ENCODE measurements around the gene ASB3. TPM values are rescaled to one million over a fixed set of nuclear protein-coding genes. Genes with fewer than 3 reads are reported as not detected.
A peak's percentile ranks its signal among the peaks of the same experiment; 100 is the strongest.
"Not testable (repeated sequence)": the region's sequence is repeated elsewhere in the genome, so short reads cannot be mapped to it uniquely, and the experiment has no call there.

ASB3 gene
- total and polyA plus RNA-seq, 2 experiments from 2014 or later = 34.4 to 36.5 TPM

DNA sequence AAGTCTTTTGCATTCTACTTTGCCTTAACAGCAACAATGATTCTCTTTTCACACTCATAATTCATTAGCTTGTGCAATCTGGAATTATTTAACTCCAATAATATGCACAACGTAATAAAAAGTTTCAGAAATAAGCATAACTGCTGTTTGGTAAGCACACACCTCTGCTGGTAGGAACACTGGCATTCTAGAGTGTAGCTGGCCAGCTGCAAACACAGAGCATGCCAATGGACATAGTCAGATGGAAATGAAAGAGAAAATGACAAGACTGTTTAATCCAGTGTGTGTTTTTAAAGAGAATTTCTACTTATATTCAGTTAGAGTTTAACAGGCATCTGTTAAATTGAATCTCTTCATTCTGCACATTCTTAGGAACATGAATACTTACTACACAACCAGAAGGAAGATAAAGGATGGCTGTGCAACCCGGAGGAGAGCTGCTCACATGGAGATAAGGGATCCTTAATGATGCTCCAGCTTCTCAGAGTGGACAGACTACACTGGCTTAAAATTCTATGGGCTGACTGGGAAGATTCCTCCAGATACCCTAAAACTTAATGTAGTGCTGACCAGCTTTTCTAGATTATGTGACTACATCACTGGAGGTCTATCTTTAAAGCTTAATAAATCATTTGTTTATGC is 113.8 kb downstream of the ASB3 start:
- H3K36me3 ChIP-seq = peaks cover 8% of the 10 kb centered on the region
- no peak overlapping the region for H3K4me3 ChIP-seq
- H3K9me3 ChIP-seq (ENCODE audit: low read depth) = no peaks in the 10 kb centered on the region
- DNase-seq (ENCODE audit: low read depth in 1 of 2, low spot score in 1 of 2) = peak in 1 of 2 donors; percentile 4
- no peaks in the 10 kb centered on the region for H3K27me3 ChIP-seq
- TF ChIP-seq, protein P1, sequence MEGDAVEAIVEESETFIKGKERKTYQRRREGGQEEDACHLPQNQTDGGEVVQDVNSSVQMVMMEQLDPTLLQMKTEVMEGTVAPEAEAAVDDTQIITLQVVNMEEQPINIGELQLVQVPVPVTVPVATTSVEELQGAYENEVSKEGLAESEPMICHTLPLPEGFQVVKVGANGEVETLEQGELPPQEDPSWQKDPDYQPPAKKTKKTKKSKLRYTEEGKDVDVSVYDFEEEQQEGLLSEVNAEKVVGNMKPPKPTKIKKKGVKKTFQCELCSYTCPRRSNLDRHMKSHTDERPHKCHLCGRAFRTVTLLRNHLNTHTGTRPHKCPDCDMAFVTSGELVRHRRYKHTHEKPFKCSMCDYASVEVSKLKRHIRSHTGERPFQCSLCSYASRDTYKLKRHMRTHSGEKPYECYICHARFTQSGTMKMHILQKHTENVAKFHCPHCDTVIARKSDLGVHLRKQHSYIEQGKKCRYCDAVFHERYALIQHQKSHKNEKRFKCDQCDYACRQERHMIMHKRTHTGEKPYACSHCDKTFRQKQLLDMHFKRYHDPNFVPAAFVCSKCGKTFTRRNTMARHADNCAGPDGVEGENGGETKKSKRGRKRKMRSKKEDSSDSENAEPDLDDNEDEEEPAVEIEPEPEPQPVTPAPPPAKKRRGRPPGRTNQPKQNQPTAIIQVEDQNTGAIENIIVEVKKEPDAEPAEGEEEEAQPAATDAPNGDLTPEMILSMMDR (IDR thresholded peaks at IDR 0.05; ENCODE audit: low read depth, low read length) = no peak
- H3K4me1 ChIP-seq (ENCODE audit: low read depth) = no peaks in the 10 kb centered on the region
- no peak overlapping the region for H3K27ac ChIP-seq

DNA sequence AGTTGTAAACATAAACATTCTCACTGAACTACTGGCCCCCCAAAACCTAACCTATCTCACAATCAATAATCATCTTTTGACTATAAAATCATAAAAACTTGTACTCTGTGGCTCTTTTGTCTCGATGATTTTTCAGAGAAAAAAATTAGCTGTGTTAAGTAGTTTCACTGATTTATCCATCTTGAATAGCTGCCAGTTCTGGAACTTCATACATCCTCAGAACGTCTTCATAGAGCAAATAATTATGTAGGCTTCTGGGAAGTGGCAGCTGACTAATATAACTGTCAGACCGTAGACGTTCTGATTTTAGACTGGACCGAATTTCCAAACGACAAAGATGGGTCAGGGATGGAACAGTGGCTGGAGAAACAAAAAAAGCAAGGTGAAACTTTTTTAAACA is 116.4 kb downstream of the ASB3 start:
- H3K9me3 ChIP-seq (ENCODE audit: low read depth) = no peaks in the 10 kb centered on the region
- TF ChIP-seq, protein P1 (IDR thresholded peaks at IDR 0.05; ENCODE audit: low read depth, low read length) = no peak
- H3K27ac ChIP-seq = no peak overlapping the region
- no peaks in the 10 kb centered on the region for H3K4me1 ChIP-seq (ENCODE audit: low read depth)
- H3K27me3 ChIP-seq = no peaks in the 10 kb centered on the region
- H3K4me3 ChIP-seq = no peak overlapping the region
- peak in 1 of 2 donors; percentile 18 for DNase-seq (ENCODE audit: low read depth in 1 of 2, low spot score in 1 of 2)
- peaks cover 3% of the 10 kb centered on the region for H3K36me3 ChIP-seq

DNA sequence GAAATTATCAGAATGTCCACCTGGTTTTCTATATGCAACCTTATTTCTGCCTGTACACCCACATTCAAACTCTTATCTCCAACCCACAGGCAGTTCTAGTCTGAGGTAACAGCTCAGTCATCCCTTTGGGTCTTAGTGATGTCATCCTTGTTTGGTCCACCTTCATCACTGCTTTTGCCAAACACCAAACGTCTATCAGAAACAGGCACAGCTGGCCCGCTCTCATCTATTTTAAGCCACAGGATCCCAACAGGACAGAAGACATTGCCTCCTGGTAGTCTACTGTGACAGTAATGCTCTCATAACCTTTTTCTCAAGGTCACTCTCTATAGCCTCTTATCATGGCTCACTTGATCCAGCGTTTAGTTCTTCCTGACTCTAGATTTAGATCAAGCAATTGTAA is 118.1 kb downstream of the ASB3 start:
- DNase-seq (ENCODE audit: low read depth in 1 of 2, low spot score in 1 of 2) = peak in 1 of 2 donors; percentile 38

DNA sequence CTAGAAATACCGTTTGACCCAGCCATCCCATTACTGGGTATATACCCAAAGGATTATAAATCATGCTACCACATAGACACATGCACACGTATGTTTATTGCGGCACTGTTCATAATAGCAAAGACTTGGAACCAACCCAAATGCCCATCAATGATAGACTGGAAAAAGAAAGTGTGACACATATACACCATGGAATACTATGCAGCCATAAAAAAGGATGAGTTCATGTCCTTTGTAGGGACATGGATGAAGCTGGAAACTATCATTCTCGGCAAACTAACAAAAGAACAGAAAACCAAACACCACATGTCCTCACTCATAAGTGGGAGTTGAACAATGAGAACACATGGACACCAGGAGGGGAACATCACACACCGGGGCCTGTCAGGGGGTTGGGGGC is 119.6 kb downstream of the ASB3 start:
- DNase-seq (ENCODE audit: low read depth in 1 of 2, low spot score in 1 of 2); H3K4me3 ChIP-seq; H3K27me3 ChIP-seq; H3K27ac ChIP-seq; H3K36me3 ChIP-seq; H3K9me3 ChIP-seq (ENCODE audit: low read depth); H3K4me1 ChIP-seq (ENCODE audit: low read depth): not testable (repeated sequence)

More for the DNA sequence above, 118.1 kb downstream of the ASB3 start:
- Histone ChIP-seq H3K4me1 (ENCODE audit: low read depth) (no peaks in the 10 kb centered on the region), H3K27ac (peak overlapping the region; percentile 8), H3K27me3 (no peaks in the 10 kb centered on the region), H3K9me3 (ENCODE audit: low read depth) (no peaks in the 10 kb centered on the region), H3K4me3 (no peak overlapping the region), H3K36me3 (peaks cover 3% of the 10 kb centered on the region)
- TF ChIP-seq, protein P1 (IDR thresholded peaks at IDR 0.05; ENCODE audit: low read depth, low read length) = no peak

DNA sequence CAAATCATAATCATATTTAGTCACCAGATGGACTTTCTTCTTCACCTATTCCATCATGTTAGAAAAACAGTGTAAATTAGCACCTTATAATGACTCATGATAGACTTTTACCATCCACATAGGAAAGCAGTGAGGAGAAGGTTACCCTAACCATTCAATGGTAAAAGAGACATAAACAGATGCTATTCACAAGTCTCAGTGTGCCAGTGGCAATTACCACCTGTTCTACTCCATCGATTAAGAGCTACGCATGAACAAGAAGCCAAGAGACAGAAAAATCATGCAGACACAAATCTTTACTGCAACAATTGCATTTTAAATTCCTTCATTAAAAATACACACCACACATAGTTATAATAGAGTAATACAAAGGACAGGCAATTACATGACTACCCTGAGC is 125.9 kb downstream of the ASB3 start:
- Histone ChIP-seq H3K36me3 (peaks cover 3% of the 10 kb centered on the region), H3K27ac (no peak overlapping the region), H3K27me3 (no peaks in the 10 kb centered on the region), H3K9me3 (ENCODE audit: low read depth) (no peaks in the 10 kb centered on the region), H3K4me3 (no peak overlapping the region), H3K4me1 (ENCODE audit: low read depth) (no peaks in the 10 kb centered on the region)
- DNase-seq (ENCODE audit: low read depth in 1 of 2, low spot score in 1 of 2) = no peak
- TF ChIP-seq, protein P1 (IDR thresholded peaks at IDR 0.05; ENCODE audit: low read depth, low read length) = no peak

DNA sequence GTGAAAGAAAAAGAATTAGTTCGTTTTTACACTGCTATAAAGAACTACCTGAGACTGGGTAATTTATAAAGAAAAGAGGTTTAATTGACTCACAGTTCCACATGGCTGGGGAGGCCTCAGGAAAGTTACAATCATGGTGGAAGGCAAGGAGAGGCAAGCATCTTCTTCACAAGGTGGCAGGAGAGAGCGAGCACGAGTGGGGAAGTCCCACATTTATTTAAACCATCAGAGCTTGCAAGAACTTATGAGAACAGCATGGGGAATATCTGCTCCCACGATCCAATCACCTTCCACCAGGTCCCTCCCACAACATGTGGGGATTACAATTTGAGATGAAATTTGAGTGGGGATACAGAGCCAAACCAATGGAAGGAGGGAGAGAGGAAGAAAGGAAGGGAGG is 128.3 kb downstream of the ASB3 start:
- H3K9me3 ChIP-seq (ENCODE audit: low read depth); H3K27me3 ChIP-seq; H3K4me1 ChIP-seq (ENCODE audit: low read depth); H3K27ac ChIP-seq; H3K36me3 ChIP-seq; H3K4me3 ChIP-seq; DNase-seq (ENCODE audit: low read depth in 1 of 2, low spot score in 1 of 2): not testable (repeated sequence)

All from cardiac muscle cell (in vitro differentiated cells and primary cell).